Panc1 (cell line): ENCODE measurements around the gene TWF2. TPM values are rescaled to one million over a fixed set of nuclear protein-coding genes. Genes with fewer than 3 reads are reported as not detected.

Source experiments
- ATAC-seq: fragments of 200-7000 bp; cut with Tn5 transposase; 2 replicates; pipeline ENCODE4 v1.9.1; 2020; ENCODE audit warnings: mild to moderate bottlenecking, moderate library complexity
- BruUV-seq: library from RNA; stranded (reverse); fragments of 400-500 nt; replicated peaks from 2 replicates; lab custom pipeline; 2021; lab: Mats Ljungman, UMichigan
- CTCF ChIA-PET: fragments of 300-600 bp; sonication (Branson Sonifier 250); formaldehyde crosslinking; loops from one replicate; lab custom pipeline; 2022; ENCODE audit warnings: antibody characterized with exemption; lab: Charles Lee
- POLR2A ChIA-PET: fragments of 300-600 bp; sonication (Branson Sonifier 250); formaldehyde crosslinking; loops from one replicate; lab custom pipeline; 2022; ENCODE audit warnings: antibody characterized with exemption; lab: Charles Lee
- DNase-seq: peaks from one replicate; pipeline ENCODE4 v3.0.0-alpha.2; 2010; ENCODE audit warnings: low read depth, low spot score
- H3K27ac ChIP-seq: 2 replicates; pipeline ENCODE4 v1.5.1; 2011; ENCODE audit warnings: mild to moderate bottlenecking, low read length, inconsistent platforms
- H3K27me3 ChIP-seq: fragments of 200-500 bp; sonication (Bioruptor generic); 2 replicates; pipeline ENCODE4 v1.6.0; 2014; ENCODE audit warnings: low read length, inconsistent platforms; ENCODE audit not compliant: control insufficient read depth, insufficient read depth
- H3K36me3 ChIP-seq: fragments of 200-500 bp; sonication (Bioruptor generic); 2 replicates; pipeline ENCODE4 v1.5.1; 2014; ENCODE audit warnings: inconsistent platforms, mild to moderate bottlenecking, low read length, moderate library complexity; ENCODE audit not compliant: control insufficient read depth, insufficient read depth
- H3K4me1 ChIP-seq: 2 replicates; pipeline ENCODE4 v1.5.1; 2011; ENCODE audit warnings: inconsistent platforms, mild to moderate bottlenecking, low read length, moderate library complexity; ENCODE audit not compliant: control insufficient read depth, insufficient read depth
- H3K4me3 ChIP-seq, 2 experiments: 2 replicates each; pipeline ENCODE4 v1.5.1; 2011 to 2012; ENCODE audit warnings: low read depth in 2 of 2, low read length in 2 of 2, mild to moderate bottlenecking in 2 of 2, inconsistent platforms in 1 of 2, moderate library complexity in 1 of 2
- H3K9me3 ChIP-seq: fragments of 200-500 bp; sonication (Bioruptor generic); 2 replicates; pipeline ENCODE4 v1.5.1; 2014; ENCODE audit warnings: low read depth, mild to moderate bottlenecking, inconsistent platforms, low read length, moderate library complexity; ENCODE audit not compliant: control insufficient read depth, insufficient read depth
- POLR2AphosphoS5 ChIP-seq: IDR thresholded peaks from 2 replicates; pipeline ENCODE4 v1.6.1; 2012; ENCODE audit warnings: mild to moderate bottlenecking, low read depth, low read length, moderate library complexity
- SIN3A ChIP-seq: IDR thresholded peaks from 2 replicates; pipeline ENCODE4 v1.6.1; 2012; ENCODE audit warnings: low read depth, mild to moderate bottlenecking, low read length, moderate library complexity, borderline replicate concordance; ENCODE audit not compliant: insufficient read depth
- TCF7L2 ChIP-seq: IDR thresholded peaks from 2 replicates; pipeline ENCODE4 v1.6.1; 2011; ENCODE audit warnings: mild to moderate bottlenecking, low read depth, low read length, inconsistent platforms
- in situ Hi-C: cut with HindIII; loops from 2 replicates; pipeline ENCODE4 v1.10.0; 2016; ENCODE audit warnings: low sequenced_read_pairs, low pct_unique_long_range_greater_than_20kb
- intact Hi-C: fragments of 100-400 bp; cut with micrococcal nuclease; formaldehyde crosslinking; loops from one replicate; pipeline ENCODE4 v1.10.0; 2022; ENCODE audit not compliant: unreplicated experiment
- total RNA-seq: library from RNA; stranded (reverse); gene quantifications from one replicate; pipeline ENCODE4 v1.2.1, GENCODE V29; 2021; ENCODE audit not compliant: unreplicated experiment
- TF ChIP-seq, protein P1 (sequence below): fragments of 450-650 bp; IDR thresholded peaks from 2 replicates; pipeline ENCODE4 v1.5.1; 2017; ENCODE audit warnings: mild to moderate bottlenecking
- TF ChIP-seq, protein P2 (sequence below), 2 experiments: IDR thresholded peaks; 2 replicates each; pipeline ENCODE4 v1.6.1; 2011 to 2012; ENCODE audit warnings: low read depth in 2 of 2, control low read depth in 1 of 2, low read length in 1 of 2, mild to moderate bottlenecking in 1 of 2, moderate library complexity in 1 of 2; ENCODE audit not compliant: insufficient read depth in 1 of 2

TWF2 gene
- total RNA-seq, 1 experiment from 2014 or later, result 51.9 TPM

DNA sequence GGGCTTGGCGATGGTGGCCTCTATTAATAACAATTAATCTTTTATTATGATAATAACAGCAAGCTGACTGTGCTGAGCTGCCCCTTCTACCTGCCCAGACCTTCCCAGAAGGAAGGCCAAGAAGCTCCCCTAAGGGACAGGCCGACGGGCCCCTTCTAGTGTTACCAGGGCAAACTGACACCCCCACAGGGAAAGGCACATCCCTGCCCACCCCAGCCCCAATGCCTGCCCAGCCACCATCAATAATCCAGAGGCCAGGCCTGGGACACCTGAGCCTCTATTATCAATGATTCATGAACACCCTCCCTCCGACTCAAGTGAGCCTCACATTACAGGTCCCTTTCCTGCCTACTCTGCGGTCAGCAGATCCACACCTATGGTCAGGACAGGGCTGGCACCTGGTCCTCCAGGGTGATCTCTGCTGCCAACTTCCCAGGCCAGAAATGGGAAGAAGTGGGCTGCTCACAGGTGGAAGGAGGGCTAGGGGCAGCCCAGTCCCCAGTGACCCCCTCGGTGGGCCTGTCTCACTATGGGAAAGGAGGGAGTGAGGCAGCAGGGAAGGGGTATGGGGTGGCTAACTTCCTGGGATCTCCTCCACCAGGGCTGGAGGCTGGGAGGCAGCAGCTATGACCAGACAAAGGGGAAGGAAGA, 1.8 kb downstream of the TWF2 start:
- in situ Hi-C loops, result no loop called here
- CTCF ChIA-PET, result no interaction called here
- Histone ChIP-seq H3K9me3 (no peaks in the 10 kb centered on the region), H3K27me3 (no peaks in the 10 kb centered on the region), H3K4me1 (peaks cover 25% of the 10 kb centered on the region), H3K36me3 (peaks cover 7% of the 10 kb centered on the region; the same call in 1 of the 2 replicates), H3K27ac (peak overlapping the region; percentile 83), H3K4me3 (peak overlapping the region; percentile 80 to 86)
- POLR2A ChIA-PET, result interaction anchor here (0.6 kb wide), 2 partner anchors 65 to 923 kb away, joined by 3 to 6 read pairs; no protein-coding TSS in a partner anchor
- intact Hi-C loops, result loop anchor here (10.0 kb wide), 1 partner anchor 98 kb away; no protein-coding TSS in a partner anchor
- BruUV-seq, result no TSS peak
- ATAC-seq, result no peak
- TF ChIP-seq, protein P1, sequence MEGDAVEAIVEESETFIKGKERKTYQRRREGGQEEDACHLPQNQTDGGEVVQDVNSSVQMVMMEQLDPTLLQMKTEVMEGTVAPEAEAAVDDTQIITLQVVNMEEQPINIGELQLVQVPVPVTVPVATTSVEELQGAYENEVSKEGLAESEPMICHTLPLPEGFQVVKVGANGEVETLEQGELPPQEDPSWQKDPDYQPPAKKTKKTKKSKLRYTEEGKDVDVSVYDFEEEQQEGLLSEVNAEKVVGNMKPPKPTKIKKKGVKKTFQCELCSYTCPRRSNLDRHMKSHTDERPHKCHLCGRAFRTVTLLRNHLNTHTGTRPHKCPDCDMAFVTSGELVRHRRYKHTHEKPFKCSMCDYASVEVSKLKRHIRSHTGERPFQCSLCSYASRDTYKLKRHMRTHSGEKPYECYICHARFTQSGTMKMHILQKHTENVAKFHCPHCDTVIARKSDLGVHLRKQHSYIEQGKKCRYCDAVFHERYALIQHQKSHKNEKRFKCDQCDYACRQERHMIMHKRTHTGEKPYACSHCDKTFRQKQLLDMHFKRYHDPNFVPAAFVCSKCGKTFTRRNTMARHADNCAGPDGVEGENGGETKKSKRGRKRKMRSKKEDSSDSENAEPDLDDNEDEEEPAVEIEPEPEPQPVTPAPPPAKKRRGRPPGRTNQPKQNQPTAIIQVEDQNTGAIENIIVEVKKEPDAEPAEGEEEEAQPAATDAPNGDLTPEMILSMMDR, result no peak
- TF ChIP-seq SIN3A (no peak), TCF7L2 (no peak), POLR2AphosphoS5 (no peak)
- TF ChIP-seq, protein P2, sequence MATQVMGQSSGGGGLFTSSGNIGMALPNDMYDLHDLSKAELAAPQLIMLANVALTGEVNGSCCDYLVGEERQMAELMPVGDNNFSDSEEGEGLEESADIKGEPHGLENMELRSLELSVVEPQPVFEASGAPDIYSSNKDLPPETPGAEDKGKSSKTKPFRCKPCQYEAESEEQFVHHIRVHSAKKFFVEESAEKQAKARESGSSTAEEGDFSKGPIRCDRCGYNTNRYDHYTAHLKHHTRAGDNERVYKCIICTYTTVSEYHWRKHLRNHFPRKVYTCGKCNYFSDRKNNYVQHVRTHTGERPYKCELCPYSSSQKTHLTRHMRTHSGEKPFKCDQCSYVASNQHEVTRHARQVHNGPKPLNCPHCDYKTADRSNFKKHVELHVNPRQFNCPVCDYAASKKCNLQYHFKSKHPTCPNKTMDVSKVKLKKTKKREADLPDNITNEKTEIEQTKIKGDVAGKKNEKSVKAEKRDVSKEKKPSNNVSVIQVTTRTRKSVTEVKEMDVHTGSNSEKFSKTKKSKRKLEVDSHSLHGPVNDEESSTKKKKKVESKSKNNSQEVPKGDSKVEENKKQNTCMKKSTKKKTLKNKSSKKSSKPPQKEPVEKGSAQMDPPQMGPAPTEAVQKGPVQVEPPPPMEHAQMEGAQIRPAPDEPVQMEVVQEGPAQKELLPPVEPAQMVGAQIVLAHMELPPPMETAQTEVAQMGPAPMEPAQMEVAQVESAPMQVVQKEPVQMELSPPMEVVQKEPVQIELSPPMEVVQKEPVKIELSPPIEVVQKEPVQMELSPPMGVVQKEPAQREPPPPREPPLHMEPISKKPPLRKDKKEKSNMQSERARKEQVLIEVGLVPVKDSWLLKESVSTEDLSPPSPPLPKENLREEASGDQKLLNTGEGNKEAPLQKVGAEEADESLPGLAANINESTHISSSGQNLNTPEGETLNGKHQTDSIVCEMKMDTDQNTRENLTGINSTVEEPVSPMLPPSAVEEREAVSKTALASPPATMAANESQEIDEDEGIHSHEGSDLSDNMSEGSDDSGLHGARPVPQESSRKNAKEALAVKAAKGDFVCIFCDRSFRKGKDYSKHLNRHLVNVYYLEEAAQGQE (IDR thresholded peaks at IDR 0.05; ENCODE audit: insufficient read depth in 1 of 2, low read depth in 2 of 2, low read length in 1 of 2), result no peak
- no peak for DNase-seq

- CTCF ChIA-PET, result no interaction called here
- POLR2A ChIA-PET, result no interaction called here
- H3K4me1 ChIP-seq, result peaks cover 25% of the 10 kb centered on the region
- DNase-seq (no peak), ATAC-seq (no peak)
- TF ChIP-seq SIN3A, result no peak
- TF ChIP-seq, protein P1, result no peak
- TF ChIP-seq, protein P2 (IDR thresholded peaks at IDR 0.05; ENCODE audit: insufficient read depth in 1 of 2, low read depth in 2 of 2, low read length in 1 of 2), result no peak
- TF ChIP-seq TCF7L2, result no peak
- no peak for TF ChIP-seq POLR2AphosphoS5
- no peak overlapping the region for H3K4me3 ChIP-seq
- peaks cover 7% of the 10 kb centered on the region; the same call in 1 of the 2 replicates for H3K36me3 ChIP-seq
- peak overlapping the region; percentile 83 for H3K27ac ChIP-seq
- H3K9me3 ChIP-seq, result no peaks in the 10 kb centered on the region
- intact Hi-C loops, result loop anchor here (10.0 kb wide), 1 partner anchor 98 kb away; no protein-coding TSS in a partner anchor
- no peaks in the 10 kb centered on the region for H3K27me3 ChIP-seq
- BruUV-seq, result no TSS peak
- in situ Hi-C loops, result no loop called here
Measured at GRCh38 chr3:52236424-52236886, 2.5 kb downstream of the TWF2 start.
